GM18505 (cell line): Measurements from ENCODE around the gene NEURL3.

Source experiments
- ATAC-seq: cut with Tn5 transposase; IDR thresholded peaks from one replicate; pipeline ENCODE4 v1.9.1; 2021; ENCODE audit not compliant: unreplicated experiment
- POLR2A ChIP-seq: IDR thresholded peaks from 4 replicates; pipeline ENCODE4 v1.6.1; 2011; ENCODE audit warnings: borderline replicate concordance; ENCODE audit not compliant: insufficient read depth, insufficient read length; ENCODE audit errors: extremely low read depth

The NEURL3 gene

DNA sequence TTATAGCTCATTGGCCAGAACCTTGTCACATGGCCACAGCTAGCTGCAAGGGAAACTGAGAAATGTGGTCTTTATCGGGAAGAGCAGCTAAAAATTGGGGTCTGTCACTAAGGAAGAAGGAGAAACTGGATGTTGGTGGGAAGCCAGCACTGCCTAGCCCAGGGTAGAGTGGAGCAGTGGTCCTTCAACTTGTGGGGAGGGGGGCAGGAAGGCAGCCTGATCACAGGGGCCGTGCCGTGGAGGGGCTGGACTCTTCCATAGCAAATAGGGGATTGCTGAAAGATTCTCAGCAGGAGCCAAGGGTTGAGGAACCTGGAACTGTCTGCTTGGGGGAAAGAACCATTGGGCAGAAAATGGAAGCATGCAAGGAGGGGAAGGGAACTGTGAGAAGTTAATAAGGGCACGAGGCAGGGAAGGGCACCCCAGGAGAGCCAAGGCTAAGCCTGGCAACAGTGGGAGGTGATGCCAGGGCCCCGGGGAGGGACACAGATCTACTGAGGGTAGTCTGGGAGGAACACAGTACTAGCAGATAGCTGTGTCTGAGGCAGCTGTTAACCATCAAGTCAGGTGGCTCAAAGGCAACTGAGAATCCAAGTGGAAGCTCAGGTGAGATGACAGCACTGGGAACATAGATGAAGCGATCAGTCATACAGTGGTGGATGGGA, 5.9 kb upstream of the NEURL3 start:
- ATAC-seq: no peak
- TF ChIP-seq POLR2A: no peak

DNA sequence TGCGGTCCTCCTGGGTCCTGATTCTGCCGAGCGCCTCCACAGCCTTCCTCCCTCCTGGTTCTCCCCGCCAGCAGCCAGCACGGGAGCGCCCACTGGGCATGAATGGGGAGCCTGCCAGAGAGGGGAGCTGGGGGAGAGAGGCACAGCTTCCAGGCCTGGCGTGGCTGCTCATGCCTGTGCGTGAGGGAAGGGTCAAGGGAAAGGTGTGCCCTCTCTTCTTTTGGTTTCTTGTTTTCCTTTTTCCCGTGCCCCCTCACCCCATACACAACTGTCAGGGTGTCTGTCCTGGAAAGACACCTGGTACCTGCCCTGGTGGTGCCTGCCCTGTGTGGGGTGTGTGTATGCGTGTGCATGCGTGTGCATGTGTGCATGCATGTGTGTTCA, 4.7 kb upstream of the NEURL3 start:
- ATAC-seq: no peak
- no peak for TF ChIP-seq POLR2A

DNA sequence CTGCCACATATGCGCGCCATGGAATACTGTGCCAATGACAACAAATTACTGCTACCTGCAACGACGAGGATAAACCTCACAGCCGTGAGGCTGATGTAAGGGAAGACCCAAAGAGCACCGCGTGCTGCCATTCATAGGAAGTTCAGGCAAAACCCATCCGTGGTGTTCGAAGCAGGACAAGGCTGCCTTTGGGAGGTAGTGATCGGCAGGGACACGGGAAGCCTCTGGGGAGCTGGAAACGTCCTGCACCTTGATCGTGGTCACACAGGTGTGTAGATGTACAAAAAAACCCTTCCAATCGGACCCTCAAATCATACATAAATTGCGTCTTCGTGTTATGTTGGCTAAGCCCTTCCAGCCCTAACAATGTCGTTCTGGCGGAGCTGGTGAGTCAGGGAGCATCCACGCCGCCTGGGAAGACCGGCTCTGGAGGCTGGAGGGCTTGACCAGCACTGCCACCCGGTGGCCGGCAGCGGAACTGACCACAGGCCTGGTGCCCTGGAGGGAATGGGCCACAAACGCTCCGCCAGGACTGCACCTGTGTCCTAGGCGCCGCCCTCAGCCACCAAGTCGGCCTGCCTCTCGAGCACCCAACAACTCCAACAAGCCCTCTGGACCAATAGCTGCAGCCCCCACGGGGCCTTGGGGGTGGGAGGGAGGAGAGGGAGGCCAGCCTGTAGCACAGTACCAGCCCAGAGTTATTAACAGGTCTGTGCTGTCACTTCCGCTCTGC, 4.1 kb upstream of the NEURL3 start:
- peak; percentile 59 for ATAC-seq
- TF ChIP-seq POLR2A: no peak

DNA sequence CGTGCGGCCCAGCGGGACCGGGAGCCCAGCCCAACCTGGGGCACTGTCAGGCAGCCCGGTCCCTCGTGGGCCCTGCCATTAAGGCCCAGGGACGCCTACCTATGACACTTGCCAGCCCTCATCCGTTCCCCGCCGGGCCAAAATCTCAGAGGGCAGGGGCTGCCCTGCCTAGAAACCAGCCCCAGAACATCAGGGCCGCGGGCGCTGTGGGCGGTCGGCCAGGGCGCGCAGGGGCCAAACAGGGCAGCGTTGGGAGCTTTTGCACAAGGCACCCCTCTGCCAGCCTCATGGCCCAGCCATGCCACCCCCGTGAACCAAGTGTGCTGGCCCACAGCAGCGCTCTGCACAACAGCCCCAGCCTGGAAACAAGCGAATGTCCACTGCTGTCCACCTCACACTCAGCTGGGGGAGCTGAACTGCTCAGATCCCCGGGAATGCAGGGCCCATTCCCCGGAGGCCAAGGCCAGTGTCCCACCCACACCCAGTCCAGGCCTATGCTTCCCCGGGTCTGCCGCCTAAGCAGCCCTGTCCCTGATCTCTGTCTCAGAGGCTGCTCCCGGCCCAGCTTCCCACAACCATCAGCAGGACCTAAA, 3.5 kb upstream of the NEURL3 start:
- no peak for ATAC-seq
- no peak for TF ChIP-seq POLR2A

DNA sequence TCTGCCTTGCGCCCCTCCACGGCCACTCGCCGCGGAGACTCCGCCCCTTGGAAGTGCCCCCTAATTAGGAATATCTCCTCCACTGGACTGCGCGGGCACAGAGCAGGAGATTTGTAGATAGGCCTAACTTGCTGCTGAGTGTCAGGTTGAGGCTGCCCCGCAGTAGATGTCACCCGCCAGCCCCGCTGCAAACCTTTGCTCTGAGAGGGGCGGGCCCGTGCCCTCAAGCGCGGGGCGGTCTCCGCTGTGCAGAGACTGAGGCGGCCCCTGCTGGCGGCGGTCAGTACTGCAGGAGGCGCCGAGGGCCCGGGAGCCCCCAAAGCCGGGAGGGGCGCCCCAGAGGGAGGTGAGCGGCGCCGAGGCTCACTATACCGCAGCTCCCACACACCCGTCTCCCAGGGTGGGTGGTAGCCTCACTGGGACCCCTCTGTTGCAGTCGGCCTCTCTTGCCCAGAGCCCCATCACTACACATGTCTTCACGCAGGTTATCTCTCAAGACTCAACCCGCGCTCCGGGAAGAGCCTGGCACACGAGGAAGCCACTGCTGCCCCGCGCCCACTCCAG, 2.9 kb upstream of the NEURL3 start:
- no peak for ATAC-seq
- TF ChIP-seq POLR2A: no peak

DNA sequence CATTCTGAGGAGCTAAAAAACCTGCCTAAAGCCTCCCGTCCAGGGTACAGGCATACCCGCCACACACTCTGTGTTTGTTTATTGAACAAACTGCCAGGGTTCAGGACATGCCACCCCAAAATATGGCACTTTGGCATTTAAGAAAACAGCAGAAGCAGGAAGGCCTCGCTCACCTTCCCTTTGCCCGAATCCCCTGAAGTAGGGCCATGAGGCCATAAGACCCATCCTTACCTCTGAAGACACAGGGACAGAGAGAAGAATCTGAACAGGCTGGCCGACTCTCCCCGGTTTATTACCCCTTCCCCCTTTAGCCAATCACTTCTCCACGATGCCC, 1.7 kb upstream of the NEURL3 start:
- TF ChIP-seq POLR2A: no peak
- ATAC-seq: no peak

DNA sequence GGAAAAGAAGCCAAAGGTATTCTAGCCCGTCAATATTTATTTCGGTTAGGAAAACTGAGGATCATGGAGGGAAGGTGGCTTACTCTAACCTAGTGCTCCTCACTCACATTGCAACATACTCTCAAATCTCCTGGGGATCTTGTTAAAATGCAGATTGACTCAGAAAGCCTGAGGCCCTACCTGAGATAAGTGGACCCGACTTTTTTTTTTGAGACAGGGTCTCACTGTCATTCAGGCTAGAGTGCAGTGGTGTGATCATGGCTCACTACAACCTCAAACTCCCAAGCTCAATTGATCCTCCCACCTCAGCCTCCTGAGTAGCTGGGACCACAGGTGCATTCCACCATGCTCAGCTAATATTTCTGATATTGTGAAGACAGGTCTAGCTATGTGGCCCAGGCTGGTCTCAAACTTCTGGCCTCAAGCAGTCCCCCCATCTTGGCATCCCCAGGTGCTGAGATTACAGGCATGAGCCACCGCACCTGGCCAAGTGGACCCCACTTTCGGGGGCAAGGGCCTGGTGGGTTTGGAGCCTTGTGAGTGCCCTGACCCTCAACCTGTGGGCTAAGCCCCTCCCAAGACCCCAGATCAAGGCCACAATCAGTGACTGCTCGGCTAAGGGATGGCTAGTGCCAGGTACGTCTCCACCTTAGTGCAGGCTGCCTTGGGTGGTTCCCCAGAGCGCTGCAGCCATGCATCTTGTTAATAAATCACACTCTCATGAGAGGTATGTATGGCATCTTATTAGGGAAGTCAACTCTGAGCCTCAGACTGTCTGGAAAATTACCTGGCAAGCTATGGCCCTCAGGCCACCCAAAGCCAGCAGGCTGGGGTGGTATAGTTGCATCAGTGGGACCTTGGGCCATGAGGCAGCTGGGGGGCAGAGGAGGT, 1.1 kb upstream of the NEURL3 start:
- no peak for ATAC-seq
- no peak for TF ChIP-seq POLR2A

DNA sequence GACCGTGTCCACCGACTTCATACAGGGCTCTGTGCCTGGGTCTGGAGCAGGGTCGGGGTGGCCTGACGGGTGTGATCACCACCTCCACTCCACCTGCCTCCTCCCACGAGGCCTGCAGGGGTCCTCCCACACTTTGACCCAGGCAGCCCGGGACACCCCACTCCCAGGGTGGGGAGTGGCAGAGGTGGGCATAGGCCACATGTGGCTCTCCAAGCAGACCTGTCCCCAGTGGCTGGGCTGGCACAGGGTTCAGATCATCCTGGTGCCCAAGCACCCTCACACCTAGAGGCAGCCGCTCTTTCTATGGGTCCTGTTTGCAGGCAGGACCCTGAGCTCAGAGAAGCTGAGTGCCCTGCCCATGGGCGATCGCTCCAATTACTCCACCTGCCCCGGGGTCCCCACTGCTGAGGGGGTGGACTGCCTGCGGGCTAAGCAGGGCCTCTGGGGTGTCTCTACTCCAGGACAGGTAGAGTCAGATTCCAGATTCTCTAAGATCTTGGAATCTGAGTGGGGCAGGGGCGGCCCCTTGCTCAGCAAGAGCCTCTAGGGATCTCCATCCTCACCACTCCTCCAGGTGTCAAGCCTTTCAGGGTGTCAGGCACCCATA, 1.4 kb downstream of the NEURL3 start:
- no peak for TF ChIP-seq POLR2A
- no peak for ATAC-seq

DNA sequence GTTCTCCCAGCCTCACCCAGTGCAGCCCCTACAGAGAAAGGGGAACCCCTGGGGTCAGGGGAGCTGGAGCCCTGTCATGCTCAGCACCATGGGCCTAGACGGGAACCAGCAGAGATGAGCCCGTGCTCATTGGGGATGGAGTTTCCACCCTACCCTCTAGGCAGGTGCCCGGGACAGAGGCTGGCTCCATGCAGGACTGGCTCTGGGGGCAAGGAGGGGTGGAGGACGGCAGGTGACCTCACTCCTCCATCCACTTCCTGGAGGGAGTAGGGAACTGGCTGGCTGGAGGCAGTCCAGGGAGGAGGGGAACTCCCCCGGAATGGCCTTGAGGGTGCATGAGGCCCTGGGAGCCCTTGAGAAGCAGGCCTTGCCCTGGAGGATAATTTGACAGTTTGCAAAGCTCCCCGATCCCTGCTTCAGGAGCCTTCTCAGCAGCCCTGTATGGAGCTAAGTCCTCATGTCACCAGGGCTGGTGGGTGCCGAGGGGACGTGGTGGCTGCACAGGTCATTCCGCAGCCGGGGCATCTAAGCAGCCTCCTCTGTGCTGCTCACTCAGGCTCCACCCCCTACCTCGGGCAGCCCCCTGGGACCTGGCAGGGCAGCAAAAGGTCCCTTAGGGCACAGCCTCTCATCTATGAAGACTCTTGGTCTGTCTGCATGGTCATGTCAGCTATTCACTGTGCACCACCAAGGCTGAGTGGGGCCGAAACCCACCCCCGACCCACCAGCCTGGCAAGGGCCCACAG, 2.1 kb downstream of the NEURL3 start:
- no peak for TF ChIP-seq POLR2A
- no peak for ATAC-seq

DNA sequence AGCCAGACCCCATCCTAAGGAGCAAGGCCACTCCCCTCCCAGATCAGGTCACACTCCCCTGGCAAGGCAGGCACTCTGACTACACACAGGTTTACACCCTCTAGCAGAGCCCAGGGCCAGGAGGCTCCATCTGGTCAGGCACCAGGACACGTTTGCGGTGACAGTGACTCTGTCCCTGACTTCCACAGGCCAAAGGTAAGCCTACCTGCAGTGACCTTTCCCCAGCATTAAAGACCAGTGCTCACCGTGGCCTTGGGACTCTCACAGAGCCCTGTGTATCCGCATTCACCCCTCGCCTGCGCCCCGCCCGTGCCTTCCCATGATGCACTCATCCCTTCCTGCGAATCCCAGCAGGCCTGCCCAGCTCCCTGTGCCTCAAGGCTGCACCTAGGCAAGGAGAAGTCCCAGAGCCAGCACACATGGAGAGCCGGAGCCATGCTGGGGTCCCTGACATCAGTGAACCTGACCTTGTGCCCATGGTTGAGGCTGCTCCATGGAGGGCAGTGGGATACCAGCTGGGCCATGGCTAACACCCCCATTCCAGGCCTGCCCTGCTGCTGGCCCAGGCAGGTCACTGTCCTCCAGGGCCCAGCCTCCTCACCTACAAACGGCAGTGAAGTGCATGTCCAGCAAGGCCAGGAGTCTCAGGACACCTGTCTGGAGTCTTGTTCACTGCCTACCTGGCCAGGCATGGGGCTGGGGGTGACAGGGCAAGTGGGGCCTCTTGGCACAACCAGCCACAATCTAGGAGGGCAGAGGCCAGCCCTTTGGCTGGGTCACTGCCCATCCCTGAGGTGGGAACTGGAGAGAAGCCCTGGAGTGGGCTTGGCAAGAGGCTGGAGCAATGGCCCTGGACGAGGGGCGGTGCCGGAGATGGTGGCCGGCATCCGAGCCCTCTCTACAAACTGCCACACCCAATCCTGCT, 3.0 kb downstream of the NEURL3 start:
- ATAC-seq: peak; percentile 18
- TF ChIP-seq POLR2A: no peak

DNA sequence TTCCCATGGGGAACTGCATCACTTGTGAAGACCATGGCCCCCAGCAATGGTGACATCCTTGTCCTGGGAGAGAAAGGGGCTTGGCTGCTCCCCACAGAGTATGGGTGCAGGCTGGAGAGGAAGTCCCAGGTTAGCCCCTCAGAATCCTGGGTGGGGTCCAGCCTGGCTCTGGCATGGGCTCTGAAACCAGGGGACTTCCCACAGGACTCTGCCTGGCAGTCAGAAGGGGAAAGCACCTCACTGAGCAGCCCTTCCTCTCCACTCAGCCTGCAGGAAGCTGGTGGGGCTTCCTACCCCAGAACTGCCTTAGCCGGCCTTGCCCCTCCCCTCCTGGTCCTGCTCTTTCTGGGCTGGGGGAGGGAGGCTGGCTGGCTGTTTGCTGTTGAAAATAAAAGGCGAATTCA, 3.7 kb downstream of the NEURL3 start:
- TF ChIP-seq POLR2A: no peak
- peak; percentile 42 for ATAC-seq

DNA sequence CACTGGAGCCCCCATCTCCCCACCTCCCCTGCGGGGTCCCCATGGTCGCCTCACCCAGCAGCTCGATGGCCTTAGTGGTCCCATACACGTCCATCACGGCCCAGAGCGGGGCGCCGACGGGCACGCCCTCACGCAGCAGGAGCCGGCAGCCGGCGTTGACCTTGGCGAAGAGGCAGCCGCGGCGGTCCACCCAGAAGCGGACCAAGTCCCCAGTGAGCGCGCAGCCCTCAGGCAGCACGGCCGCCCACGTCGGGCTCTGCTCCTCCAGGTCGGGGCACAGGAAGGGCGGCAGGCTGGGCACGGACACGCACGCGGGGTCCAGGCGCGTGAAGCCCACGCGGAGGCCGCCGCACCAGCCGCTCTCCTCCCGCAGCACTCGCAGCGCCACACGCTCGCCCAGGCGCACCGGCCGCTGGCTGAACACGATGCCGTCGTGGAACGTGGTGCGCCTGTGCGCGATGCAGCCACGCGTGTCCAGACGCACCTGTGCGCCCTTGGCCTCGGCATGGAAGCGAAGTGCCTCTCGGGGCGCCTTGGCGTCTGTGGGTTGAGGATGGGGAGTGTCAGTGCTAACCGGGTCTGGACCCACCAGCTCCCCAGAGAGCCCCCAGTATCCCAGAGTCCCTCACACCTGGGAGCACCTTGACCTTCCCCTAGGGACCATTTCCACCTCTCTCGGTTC, 4.6 kb downstream of the NEURL3 start:
- ATAC-seq: no peak
- TF ChIP-seq POLR2A: no peak
